ENCODE data around the gene HIPK3.

HIPK3 gene

DNA sequence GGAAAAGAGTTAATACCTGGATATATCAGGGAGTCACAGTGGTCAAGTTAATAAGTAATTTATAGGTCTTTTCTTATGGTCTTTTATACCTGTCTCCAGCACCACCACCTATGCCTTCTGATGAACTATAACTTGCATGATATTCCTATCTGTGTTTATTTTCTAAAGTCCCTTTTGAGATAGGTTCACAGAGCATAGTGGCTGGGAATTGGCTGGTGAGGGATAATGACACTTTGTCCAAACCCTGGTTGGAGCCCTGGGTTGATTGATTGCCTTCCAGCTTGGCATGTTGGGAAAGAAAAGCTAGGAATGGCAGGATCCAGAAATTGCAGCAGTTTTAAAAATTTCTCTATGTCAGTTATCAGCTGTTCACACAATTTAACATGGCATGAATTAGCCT, 23.2 kb downstream of the HIPK3 start:
- in situ Hi-C loops (cut with HindIII; ENCODE audit: low sequenced_read_pairs), result no loop called here
- TF ChIP-seq, protein P1, sequence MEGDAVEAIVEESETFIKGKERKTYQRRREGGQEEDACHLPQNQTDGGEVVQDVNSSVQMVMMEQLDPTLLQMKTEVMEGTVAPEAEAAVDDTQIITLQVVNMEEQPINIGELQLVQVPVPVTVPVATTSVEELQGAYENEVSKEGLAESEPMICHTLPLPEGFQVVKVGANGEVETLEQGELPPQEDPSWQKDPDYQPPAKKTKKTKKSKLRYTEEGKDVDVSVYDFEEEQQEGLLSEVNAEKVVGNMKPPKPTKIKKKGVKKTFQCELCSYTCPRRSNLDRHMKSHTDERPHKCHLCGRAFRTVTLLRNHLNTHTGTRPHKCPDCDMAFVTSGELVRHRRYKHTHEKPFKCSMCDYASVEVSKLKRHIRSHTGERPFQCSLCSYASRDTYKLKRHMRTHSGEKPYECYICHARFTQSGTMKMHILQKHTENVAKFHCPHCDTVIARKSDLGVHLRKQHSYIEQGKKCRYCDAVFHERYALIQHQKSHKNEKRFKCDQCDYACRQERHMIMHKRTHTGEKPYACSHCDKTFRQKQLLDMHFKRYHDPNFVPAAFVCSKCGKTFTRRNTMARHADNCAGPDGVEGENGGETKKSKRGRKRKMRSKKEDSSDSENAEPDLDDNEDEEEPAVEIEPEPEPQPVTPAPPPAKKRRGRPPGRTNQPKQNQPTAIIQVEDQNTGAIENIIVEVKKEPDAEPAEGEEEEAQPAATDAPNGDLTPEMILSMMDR (IDR thresholded peaks at IDR 0.05; ENCODE audit: low read depth, low read length, missing control alignments), result no peak

DNA sequence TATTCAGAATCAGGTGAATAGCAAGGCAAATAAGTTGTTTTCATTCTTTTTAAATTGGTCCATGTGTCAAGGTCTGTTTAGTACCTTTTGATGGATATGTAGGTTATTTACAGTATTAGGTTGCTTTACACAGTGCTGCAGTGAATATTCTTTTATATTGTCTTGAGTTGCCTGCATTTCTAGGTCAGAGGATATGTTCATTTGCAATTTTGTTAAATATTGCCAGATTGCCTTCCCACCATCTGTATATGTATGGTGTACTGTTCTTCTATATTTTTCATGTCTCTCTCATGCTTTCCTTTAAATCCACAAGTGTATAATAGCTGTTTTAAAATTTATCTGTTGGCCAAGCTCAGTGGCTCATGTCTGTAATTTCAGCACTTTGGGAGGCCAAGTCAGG, 24.6 kb downstream of the HIPK3 start:
- in situ Hi-C loops (cut with HindIII; ENCODE audit: low sequenced_read_pairs), result no loop called here
- TF ChIP-seq, protein P1 (IDR thresholded peaks at IDR 0.05; ENCODE audit: low read depth, low read length, missing control alignments), result no peak
- DNase-seq (ENCODE audit: low read depth), result no peak
- H3K4me3 ChIP-seq (ENCODE audit: low read depth, low read length), result no peak overlapping the region

More for the DNA sequence above, 23.2 kb downstream of the HIPK3 start:
- no peak overlapping the region for H3K4me3 ChIP-seq (ENCODE audit: low read depth, low read length)
- DNase-seq (ENCODE audit: low read depth), result no peak

DNA sequence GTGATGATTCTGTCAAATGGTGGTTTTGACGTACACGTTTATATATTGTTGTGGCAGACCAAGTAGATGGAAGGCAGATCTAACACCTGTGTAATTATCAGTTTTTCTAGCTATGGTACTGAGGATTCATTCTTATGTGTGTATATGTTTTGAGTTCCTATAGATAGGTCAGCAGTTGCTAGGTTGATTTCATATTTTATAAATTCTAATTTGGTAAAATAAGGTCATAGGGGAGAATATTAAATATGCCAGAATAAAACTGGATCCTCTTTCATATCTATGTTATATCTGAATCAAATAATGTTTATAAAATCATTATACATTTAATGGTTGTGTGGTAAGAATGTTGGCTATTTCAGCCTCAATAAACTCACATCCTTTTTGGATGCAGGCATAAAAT, 27.6 kb downstream of the HIPK3 start:
- no peak overlapping the region for H3K4me3 ChIP-seq (ENCODE audit: low read depth, low read length)
- in situ Hi-C loops (cut with HindIII; ENCODE audit: low sequenced_read_pairs), result no loop called here
- no peak for DNase-seq (ENCODE audit: low read depth)
- TF ChIP-seq, protein P1 (IDR thresholded peaks at IDR 0.05; ENCODE audit: low read depth, low read length, missing control alignments), result no peak

DNA sequence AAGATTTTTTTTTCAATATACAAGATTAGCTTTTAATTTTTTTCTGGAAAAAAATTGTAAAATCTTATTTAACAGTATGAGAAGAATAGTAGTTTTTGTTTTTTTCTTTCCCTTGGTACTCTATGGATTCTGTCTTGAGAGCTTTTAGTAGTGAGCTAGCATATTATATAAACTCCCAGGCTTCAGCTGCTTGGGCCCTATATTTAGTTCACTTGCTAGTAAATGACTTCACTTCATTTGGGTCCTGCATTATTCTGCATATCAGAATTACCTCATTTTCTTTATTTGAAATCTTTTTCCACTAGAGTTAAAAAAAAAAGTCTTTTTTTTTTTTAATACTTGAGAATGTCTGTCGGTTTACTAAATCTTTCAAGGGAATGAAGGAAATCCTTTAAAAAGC, 33.1 kb downstream of the HIPK3 start:
- TF ChIP-seq, protein P1 (IDR thresholded peaks at IDR 0.05; ENCODE audit: low read depth, low read length, missing control alignments), result no peak
- in situ Hi-C loops (cut with HindIII; ENCODE audit: low sequenced_read_pairs), result no loop called here
- H3K4me3 ChIP-seq (ENCODE audit: low read depth, low read length), result no peak overlapping the region
- no peak for DNase-seq (ENCODE audit: low read depth)

DNA sequence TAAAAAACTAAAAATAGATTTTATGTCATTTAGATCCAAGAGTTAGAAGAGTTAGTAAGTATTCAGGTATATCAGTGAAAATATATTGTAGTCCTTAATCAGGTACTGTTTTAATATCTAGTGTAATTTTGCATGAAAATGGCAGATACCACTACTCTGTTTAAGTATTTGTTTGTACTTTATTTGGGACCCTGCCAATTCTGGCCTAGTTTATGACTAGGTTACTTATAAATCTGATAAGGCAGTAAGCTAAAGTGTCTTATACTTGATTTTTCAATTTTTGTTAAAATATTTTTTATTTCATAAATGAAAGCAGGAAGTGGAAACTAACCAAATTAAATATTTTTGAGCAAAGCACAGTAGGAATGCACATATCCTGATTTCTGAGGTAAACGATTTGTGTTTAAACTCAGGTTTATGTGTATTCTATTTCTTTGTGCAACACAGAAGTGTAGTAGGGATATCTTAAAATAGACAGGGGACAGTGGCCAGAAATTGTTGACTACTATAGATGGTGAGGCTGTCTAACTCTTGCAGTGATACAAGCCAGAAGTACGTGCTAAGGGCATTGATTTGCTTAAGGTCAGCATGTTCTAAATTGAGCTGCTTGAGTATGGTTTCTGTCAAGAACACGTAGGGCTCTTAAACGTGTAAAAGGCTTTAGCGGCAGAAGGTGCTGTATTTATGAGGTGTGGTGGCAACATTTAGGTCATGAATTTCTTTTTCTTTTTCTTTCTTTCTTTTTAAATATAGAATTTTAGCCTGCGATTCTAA, 34.0 kb downstream of the HIPK3 start:
- no peak overlapping the region for H3K4me3 ChIP-seq (ENCODE audit: low read depth, low read length)
- DNase-seq (ENCODE audit: low read depth), result no peak
- TF ChIP-seq, protein P1 (IDR thresholded peaks at IDR 0.05; ENCODE audit: low read depth, low read length, missing control alignments), result no peak
- in situ Hi-C loops (cut with HindIII; ENCODE audit: low sequenced_read_pairs), result no loop called here

DNA sequence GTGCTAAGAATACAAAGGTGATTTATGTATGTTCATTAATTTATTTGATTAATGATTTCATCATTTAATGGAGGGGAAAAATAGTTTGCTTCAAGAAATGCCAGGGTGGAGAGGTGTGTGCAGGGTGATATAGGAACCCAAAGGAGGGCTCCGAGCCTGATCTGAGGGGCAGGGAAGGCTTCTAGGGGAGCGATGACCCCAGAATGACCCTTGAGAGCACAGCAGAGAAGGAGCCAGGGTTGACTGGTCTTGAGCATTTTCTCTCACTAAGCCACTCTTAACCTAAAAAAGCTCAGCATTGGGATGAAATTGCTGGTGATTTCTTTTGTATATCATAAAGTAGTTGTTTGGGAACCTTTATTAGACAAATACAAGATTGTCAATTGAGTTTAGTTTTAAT, 35.1 kb downstream of the HIPK3 start:
- in situ Hi-C loops (cut with HindIII; ENCODE audit: low sequenced_read_pairs), result no loop called here
- TF ChIP-seq, protein P1 (IDR thresholded peaks at IDR 0.05; ENCODE audit: low read depth, low read length, missing control alignments), result no peak
- DNase-seq (ENCODE audit: low read depth), result no peak
- H3K4me3 ChIP-seq (ENCODE audit: low read depth, low read length), result no peak overlapping the region
